H9 (cell line): Measurements from ENCODE around the gene ADAT1. TPM values are rescaled to one million over a fixed set of nuclear protein-coding genes. Genes with fewer than 3 reads are reported as not detected.

Experiments
- DNase-seq: peaks from one replicate; pipeline ENCODE4 v3.0.0-alpha.2; 2017
- H2AFZ ChIP-seq: one replicate; pipeline ENCODE4 v1.6.1; 2013; ENCODE audit warnings: mild to moderate bottlenecking, low read length, control low read depth, moderate library complexity
- H2AK5ac ChIP-seq: 2 replicates; pipeline ENCODE4 v1.6.1; 2013; ENCODE audit warnings: low read length, control low read depth, mixed read lengths; ENCODE audit not compliant: insufficient read length
- H2BK120ac ChIP-seq: one replicate; pipeline ENCODE4 v1.6.1; 2013; ENCODE audit warnings: low read depth, mild to moderate bottlenecking, low read length, control low read depth, inconsistent platforms; ENCODE audit not compliant: poor library complexity, severe bottlenecking
- H2BK12ac ChIP-seq: 2 replicates; pipeline ENCODE4 v1.6.1; 2013; ENCODE audit warnings: low read length, control low read depth, mixed read lengths, low read depth; ENCODE audit not compliant: insufficient read length
- H2BK15ac ChIP-seq: 2 replicates; pipeline ENCODE4 v1.6.1; 2013; ENCODE audit warnings: low read depth, low read length, control low read depth
- H2BK20ac ChIP-seq: one replicate; pipeline ENCODE4 v1.6.1; 2013; ENCODE audit warnings: low read depth, mild to moderate bottlenecking, low read length, control low read depth, inconsistent platforms; ENCODE audit not compliant: poor library complexity, severe bottlenecking
- H2BK5ac ChIP-seq: 2 replicates; pipeline ENCODE4 v1.6.1; 2013; ENCODE audit warnings: low read length, control low read depth, mixed read lengths; ENCODE audit not compliant: insufficient read length
- H3K14ac ChIP-seq: 2 replicates; pipeline ENCODE4 v1.6.1; 2013; ENCODE audit warnings: low read length, control low read depth; ENCODE audit not compliant: insufficient read depth
- H3K18ac ChIP-seq: 2 replicates; pipeline ENCODE4 v1.6.1; 2013; ENCODE audit warnings: low read depth, mild to moderate bottlenecking, mixed read lengths, low read length, control low read depth; ENCODE audit not compliant: insufficient read length
- H3K23ac ChIP-seq: 2 replicates; pipeline ENCODE4 v1.6.1; 2013; ENCODE audit warnings: low read length, control low read depth, mixed read lengths, low read depth; ENCODE audit not compliant: insufficient read length
- H3K23me2 ChIP-seq: 2 replicates; pipeline ENCODE4 v1.6.1; 2013; ENCODE audit warnings: low read depth, mild to moderate bottlenecking, mixed read lengths, low read length, control low read depth; ENCODE audit not compliant: insufficient read length, poor library complexity, severe bottlenecking
- H3K27ac ChIP-seq: 2 replicates; pipeline ENCODE4 v1.5.1; 2013; ENCODE audit warnings: low read length, control low read depth, mixed read lengths, low read depth; ENCODE audit not compliant: insufficient read length
- H3K27me3 ChIP-seq: 2 replicates; pipeline ENCODE4 v1.6.1; 2013; ENCODE audit warnings: low read length, control low read depth, inconsistent platforms; ENCODE audit not compliant: insufficient read depth
- H3K4ac ChIP-seq: 2 replicates; pipeline ENCODE4 v1.6.1; 2013; ENCODE audit warnings: low read depth, mild to moderate bottlenecking, control low read depth, inconsistent platforms, low read length, moderate library complexity
- H3K4me1 ChIP-seq: 2 replicates; pipeline ENCODE4 v1.6.1; 2013; ENCODE audit warnings: low read length, control low read depth, inconsistent platforms; ENCODE audit not compliant: insufficient read depth
- H3K4me2 ChIP-seq: 2 replicates; pipeline ENCODE4 v1.6.1; 2013; ENCODE audit warnings: low read length, control low read depth, mixed read lengths; ENCODE audit not compliant: insufficient read length, insufficient read depth
- H3K56ac ChIP-seq: 2 replicates; pipeline ENCODE4 v1.6.1; 2013; ENCODE audit warnings: low read depth, mild to moderate bottlenecking, mixed read lengths, low read length, control low read depth; ENCODE audit not compliant: insufficient read length
- H3K79me1 ChIP-seq: 2 replicates; pipeline ENCODE4 v1.6.1; 2013; ENCODE audit warnings: low read depth, mild to moderate bottlenecking, moderate library complexity, low read length, control low read depth, inconsistent platforms; ENCODE audit not compliant: insufficient read depth, poor library complexity, severe bottlenecking
- H3K79me2 ChIP-seq: 2 replicates; pipeline ENCODE4 v1.6.1; 2013; ENCODE audit warnings: low read length, control low read depth, inconsistent platforms; ENCODE audit not compliant: insufficient read depth
- H3K9ac ChIP-seq: 2 replicates; pipeline ENCODE4 v1.6.1; 2013; ENCODE audit warnings: low read length, control low read depth, mixed read lengths; ENCODE audit not compliant: insufficient read length; ENCODE audit errors: extremely low read depth
- H3K9me3 ChIP-seq: one replicate; pipeline ENCODE4 v1.6.1; 2013; ENCODE audit warnings: low read depth, low read length, inconsistent platforms; ENCODE audit not compliant: control insufficient read depth
- H3T11ph ChIP-seq: one replicate; pipeline ENCODE4 v1.6.1; 2013; ENCODE audit warnings: mild to moderate bottlenecking, low read length, control low read depth, inconsistent platforms
- H4K20me1 ChIP-seq: one replicate; pipeline ENCODE4 v1.6.1; 2013; ENCODE audit not compliant: control insufficient read depth, insufficient read length, insufficient read depth
- H4K5ac ChIP-seq: 2 replicates; pipeline ENCODE4 v1.6.1; 2013; ENCODE audit warnings: low read depth, mild to moderate bottlenecking, mixed read lengths, low read length, control low read depth; ENCODE audit not compliant: insufficient read length
- H4K8ac ChIP-seq: replicated peaks from 2 replicates; pipeline ENCODE4 v1.6.1; 2013; ENCODE audit warnings: low read length, control low read depth, mixed read lengths, low read depth; ENCODE audit not compliant: insufficient read length
- H4K91ac ChIP-seq: 2 replicates; pipeline ENCODE4 v1.6.1; 2013; ENCODE audit warnings: low read depth, mild to moderate bottlenecking, moderate library complexity, mixed read lengths, low read length, control low read depth; ENCODE audit not compliant: insufficient read length
- H3K27ac Mint-ChIP-seq, 3 experiments: 2 replicates in 2 of 3; 3 replicates in 1 of 3; pipeline ENCODE4 v1.8.0; 2020 to 2021; ENCODE audit warnings: mixed read lengths in 3 of 3, mild to moderate bottlenecking in 1 of 3, moderate library complexity in 1 of 3
- H3K27me3 Mint-ChIP-seq: 2 replicates; pipeline ENCODE4 v1.8.0; 2021; ENCODE audit warnings: low read depth, mild to moderate bottlenecking, moderate library complexity, mixed read lengths
- H3K36me3 Mint-ChIP-seq, 3 experiments: 2 replicates in 2 of 3; 3 replicates in 1 of 3; pipeline ENCODE4 v1.8.0; 2020 to 2021; ENCODE audit warnings: low read depth in 3 of 3, mixed read lengths in 3 of 3; ENCODE audit not compliant: insufficient read depth in 1 of 3
- H3K4me1 Mint-ChIP-seq, 2 experiments: 2 replicates each; pipeline ENCODE4 v1.8.0; 2020; ENCODE audit warnings: mixed read lengths in 2 of 2
- H3K4me3 Mint-ChIP-seq, 2 experiments: 2 replicates in 1 of 2; 3 replicates in 1 of 2; pipeline ENCODE4 v1.8.0; 2020 to 2021; ENCODE audit warnings: mild to moderate bottlenecking in 2 of 2, mixed read lengths in 2 of 2, moderate library complexity in 1 of 2
- H3K9me3 Mint-ChIP-seq, 2 experiments: 2 replicates in 1 of 2; 3 replicates in 1 of 2; pipeline ENCODE4 v1.8.0; 2020; ENCODE audit warnings: mild to moderate bottlenecking in 2 of 2, mixed read lengths in 2 of 2, moderate library complexity in 1 of 2
- WGBS: extraction: QIAGEN DNeasy Blood & Tissue Kit; methylation state at CpG from one replicate; pipeline ENCODE4 v1.1.7; 2013; ENCODE audit warnings: missing lambda C conversion rate, low lambda C conversion rate, mixed read lengths; ENCODE audit not compliant: insufficient read length; ENCODE audit errors: extremely low coverage; 5-methylcytosine and 5-hydroxymethylcytosine counted together
- total RNA-seq: library from RNA; stranded (reverse); gene quantifications from 2 replicates; pipeline ENCODE4 v1.2.1, GENCODE V29; 2021
- TF ChIP-seq, protein P1 (sequence below): fragments of 200-600 bp; sonication (generic); conservative IDR thresholded peaks from 3 replicates; pipeline ENCODE4 v1.8.0; 2021; ENCODE audit warnings: antibody characterized with exemption, mild to moderate bottlenecking

The ADAT1 gene
- total RNA-seq, 1 experiment from 2014 or later: 54.2 TPM

DNA sequence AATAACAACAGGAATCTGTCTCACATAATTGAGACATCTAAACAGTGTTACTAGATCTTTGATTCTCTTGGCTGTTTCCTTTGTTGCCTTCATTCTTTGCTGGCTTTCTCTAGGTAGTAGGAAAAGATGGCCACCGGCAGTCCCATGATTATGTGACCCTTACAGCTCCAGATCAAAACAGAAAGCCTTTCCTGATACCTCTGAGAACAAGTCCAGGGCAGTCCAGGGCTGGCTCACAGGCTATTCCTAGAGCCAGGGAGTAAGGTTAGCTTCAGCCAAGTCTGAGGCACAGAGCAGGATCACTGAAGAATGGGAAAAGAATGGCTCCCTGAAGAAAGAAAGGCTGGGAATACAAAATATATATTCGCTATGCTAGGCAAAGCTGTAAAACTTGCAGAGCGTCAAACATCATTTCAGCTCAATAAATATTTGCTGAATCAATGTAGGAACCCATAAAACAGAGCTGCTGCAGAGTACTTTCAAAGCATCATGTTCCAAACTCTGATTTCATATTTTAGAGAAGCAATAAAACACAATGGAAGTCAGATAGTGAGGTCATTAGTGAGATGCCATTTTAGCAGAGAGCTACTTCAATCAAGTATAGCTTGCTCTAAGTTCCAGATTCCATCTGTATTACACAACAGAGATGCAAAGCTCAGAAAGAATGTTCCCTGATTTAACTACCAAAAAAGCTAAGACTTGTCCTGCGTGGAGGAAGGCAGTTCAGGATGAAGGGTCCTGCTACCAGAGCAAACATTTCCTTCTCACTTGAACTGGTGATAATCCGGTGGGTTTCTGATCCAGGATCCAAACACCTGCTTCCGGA, 23.4 kb downstream of the ADAT1 start:
- Mint-ChIP-seq H3K9me3 (peaks cover 11 to 24% of the 10 kb centered on the region in 2 experiments; a peak in 4 of 5 replicates), H3K27ac (peak overlapping the region in 1 of 3 experiments; percentile 80; a peak in 1 of 7 replicates), H3K36me3 (peaks cover 55 to 69% (median 66%) of the 10 kb centered on the region in 3 experiments), H3K4me1 (peaks cover 6% of the 10 kb centered on the region in 2 experiments), H3K4me3 (no peak overlapping the region), H3K27me3 (no peaks in the 10 kb centered on the region)
- Histone ChIP-seq H3K14ac (no peak overlapping the region), H2BK5ac (no peak overlapping the region), H4K91ac (no peak overlapping the region), H3K18ac (no peak overlapping the region), H4K8ac (no peak overlapping the region), H3K23ac (no peak overlapping the region), H3K9me3 (peaks cover 13% of the 10 kb centered on the region), H3K4me2 (no peak overlapping the region), H3K4me1 (no peaks in the 10 kb centered on the region), H4K5ac (no peak overlapping the region), H3T11ph (no peak overlapping the region), H3K79me1 (no peaks in the 10 kb centered on the region), H2AFZ (no peak overlapping the region), H2BK20ac (no peak overlapping the region), H3K27me3 (no peaks in the 10 kb centered on the region), H3K9ac (no peak overlapping the region), H3K79me2 (no peaks in the 10 kb centered on the region), H2BK15ac (no peak overlapping the region), H2AK5ac (no peak overlapping the region), H3K56ac (no peak overlapping the region), H3K23me2 (no peaks in the 10 kb centered on the region), H2BK120ac (no peak overlapping the region), H3K27ac (no peak overlapping the region), H3K4ac (no peak overlapping the region), H4K20me1 (no peaks in the 10 kb centered on the region), H2BK12ac (no peak overlapping the region)
- WGBS: no CpG with 5 or more reads among the region's 6 CpGs
- DNase-seq: no peak
- TF ChIP-seq, protein P1, sequence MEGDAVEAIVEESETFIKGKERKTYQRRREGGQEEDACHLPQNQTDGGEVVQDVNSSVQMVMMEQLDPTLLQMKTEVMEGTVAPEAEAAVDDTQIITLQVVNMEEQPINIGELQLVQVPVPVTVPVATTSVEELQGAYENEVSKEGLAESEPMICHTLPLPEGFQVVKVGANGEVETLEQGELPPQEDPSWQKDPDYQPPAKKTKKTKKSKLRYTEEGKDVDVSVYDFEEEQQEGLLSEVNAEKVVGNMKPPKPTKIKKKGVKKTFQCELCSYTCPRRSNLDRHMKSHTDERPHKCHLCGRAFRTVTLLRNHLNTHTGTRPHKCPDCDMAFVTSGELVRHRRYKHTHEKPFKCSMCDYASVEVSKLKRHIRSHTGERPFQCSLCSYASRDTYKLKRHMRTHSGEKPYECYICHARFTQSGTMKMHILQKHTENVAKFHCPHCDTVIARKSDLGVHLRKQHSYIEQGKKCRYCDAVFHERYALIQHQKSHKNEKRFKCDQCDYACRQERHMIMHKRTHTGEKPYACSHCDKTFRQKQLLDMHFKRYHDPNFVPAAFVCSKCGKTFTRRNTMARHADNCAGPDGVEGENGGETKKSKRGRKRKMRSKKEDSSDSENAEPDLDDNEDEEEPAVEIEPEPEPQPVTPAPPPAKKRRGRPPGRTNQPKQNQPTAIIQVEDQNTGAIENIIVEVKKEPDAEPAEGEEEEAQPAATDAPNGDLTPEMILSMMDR: no peak
